IMR-90 (cell line): ENCODE results near the gene TRIM4. TPM values are rescaled to one million over a fixed set of nuclear protein-coding genes. Genes with fewer than 3 reads are reported as not detected.

Experiments used
- ATAC-seq: fragments of 200-7000 bp; cut with Tn5 transposase; 2 replicates; pipeline ENCODE4 v1.9.1; 2020; ENCODE audit warnings: low read depth, mild to moderate bottlenecking, moderate library complexity
- BruUV-seq: library from RNA; stranded (reverse); fragments of 400-500 nt; replicated peaks from 2 replicates; lab custom pipeline; 2021; lab: Mats Ljungman, UMichigan
- CTCF ChIA-PET: fragments of 300-600 bp; formaldehyde crosslinking; extraction: SDS; loops from one replicate; lab custom pipeline; 2021; ENCODE audit warnings: antibody characterized with exemption; lab: Yijun Ruan, JAX
- POLR2A ChIA-PET: fragments of 300-600 bp; sonication (Branson Sonifier 250); formaldehyde crosslinking; loops from one replicate; lab custom pipeline; 2022; ENCODE audit warnings: antibody characterized with exemption; ENCODE audit not compliant: unreplicated experiment; lab: Charles Lee
- DNase-seq: peaks from one replicate; pipeline ENCODE4 v3.0.0; 2013
- H2AFZ ChIP-seq: replicated peaks from 2 replicates; pipeline ENCODE3; 2013; ENCODE audit warnings: low read length, mild to moderate bottlenecking; ENCODE audit not compliant: poor library complexity
- H2AK5ac ChIP-seq: 2 replicates; pipeline ENCODE4 v1.6.1; 2013; ENCODE audit warnings: low read depth, low read length, inconsistent platforms
- H2AK9ac ChIP-seq: replicated peaks from 2 replicates; pipeline ENCODE3; 2013; ENCODE audit warnings: mild to moderate bottlenecking, low read depth, low read length, moderate library complexity; ENCODE audit not compliant: poor library complexity
- H2BK120ac ChIP-seq: 2 replicates; pipeline ENCODE4 v1.6.1; 2013; ENCODE audit warnings: low read depth, low read length, inconsistent platforms
- H2BK15ac ChIP-seq: 3 replicates; pipeline ENCODE4 v1.6.1; 2013; ENCODE audit warnings: low read depth, low read length, inconsistent platforms
- H2BK20ac ChIP-seq: 2 replicates; pipeline ENCODE4 v1.6.1; 2013; ENCODE audit warnings: low read depth, mild to moderate bottlenecking, inconsistent platforms, low read length, moderate library complexity
- H2BK5ac ChIP-seq: 2 replicates; pipeline ENCODE4 v1.6.1; 2013; ENCODE audit warnings: mild to moderate bottlenecking, low read depth, low read length, inconsistent platforms; ENCODE audit not compliant: poor library complexity, severe bottlenecking
- H3K14ac ChIP-seq: replicated peaks from 2 replicates; pipeline ENCODE4 v1.6.1; 2013; ENCODE audit warnings: low read depth, low read length, inconsistent platforms
- H3K18ac ChIP-seq: 2 replicates; pipeline ENCODE4 v1.6.1; 2013; ENCODE audit warnings: low read depth, low read length, control low read depth
- H3K23ac ChIP-seq: 2 replicates; pipeline ENCODE4 v1.6.1; 2013; ENCODE audit warnings: low read depth, low read length, inconsistent platforms
- H3K27ac ChIP-seq: 2 replicates; pipeline ENCODE4 v1.5.1; 2013; ENCODE audit warnings: mild to moderate bottlenecking, control low read depth, low read length; ENCODE audit not compliant: insufficient read depth
- H3K27me3 ChIP-seq: 2 replicates; pipeline ENCODE4 v1.6.1; 2013; ENCODE audit warnings: low read length; ENCODE audit not compliant: control insufficient read depth, insufficient read depth
- H3K36me3 ChIP-seq: 2 replicates; pipeline ENCODE4 v1.6.1; 2013; ENCODE audit warnings: low read length, mixed read lengths; ENCODE audit not compliant: control insufficient read depth, insufficient read depth
- H3K4ac ChIP-seq: 2 replicates; pipeline ENCODE4 v1.6.1; 2013; ENCODE audit warnings: low read depth, low read length, inconsistent platforms
- H3K4me1 ChIP-seq: 2 replicates; pipeline ENCODE4 v1.6.1; 2013; ENCODE audit warnings: low read length, mixed read lengths; ENCODE audit not compliant: control insufficient read depth, insufficient read depth
- H3K4me2 ChIP-seq: 2 replicates; pipeline ENCODE4 v1.6.1; 2013; ENCODE audit warnings: low read depth, mild to moderate bottlenecking, control low read depth, low read length, moderate library complexity
- H3K4me3 ChIP-seq: 2 replicates; pipeline ENCODE4 v1.5.1; 2013; ENCODE audit warnings: low read depth, mild to moderate bottlenecking, control low read depth, low read length, moderate library complexity; ENCODE audit not compliant: insufficient read depth
- H3K56ac ChIP-seq: 2 replicates; pipeline ENCODE4 v1.6.1; 2013; ENCODE audit warnings: low read length, inconsistent platforms; ENCODE audit not compliant: insufficient read depth; ENCODE audit errors: extremely low read depth
- H3K79me1 ChIP-seq, 2 experiments: 2 replicates each; pipeline ENCODE4 v1.6.1; 2013; ENCODE audit warnings: low read length in 2 of 2, inconsistent platforms in 1 of 2, low read depth in 1 of 2
- H3K9ac ChIP-seq: 2 replicates; pipeline ENCODE4 v1.6.1; 2013; ENCODE audit warnings: low read depth, low read length, control low read depth
- H3K9me1 ChIP-seq: 2 replicates; pipeline ENCODE4 v1.6.1; 2013; ENCODE audit warnings: low read length, inconsistent platforms; ENCODE audit not compliant: insufficient read depth
- H3K9me3 ChIP-seq: 2 replicates; pipeline ENCODE4 v1.6.1; 2013; ENCODE audit warnings: low read length; ENCODE audit not compliant: control insufficient read depth, insufficient read depth
- H4K20me1 ChIP-seq: 2 replicates; pipeline ENCODE4 v1.6.1; 2013; ENCODE audit warnings: low read length, inconsistent platforms; ENCODE audit not compliant: insufficient read depth
- H4K5ac ChIP-seq: 2 replicates; pipeline ENCODE4 v1.6.1; 2013; ENCODE audit warnings: mild to moderate bottlenecking, low read depth, low read length, control low read depth
- H4K8ac ChIP-seq, 2 experiments: 2 replicates each; pipeline ENCODE4 v1.6.1; 2013; ENCODE audit warnings: low read depth in 2 of 2, low read length in 2 of 2, control low read depth in 1 of 2, inconsistent platforms in 1 of 2
- H4K91ac ChIP-seq: 2 replicates; pipeline ENCODE4 v1.6.1; 2013; ENCODE audit warnings: low read depth, low read length, inconsistent platforms; ENCODE audit not compliant: insufficient read depth
- BHLHE40 ChIP-seq: fragments of 150-350 bp; IDR thresholded peaks from 2 replicates; pipeline ENCODE4 v1.6.1; 2016; ENCODE audit warnings: mild to moderate bottlenecking, low read depth, low read length
- CEBPB ChIP-seq: IDR thresholded peaks from 2 replicates; pipeline ENCODE4 v1.6.1; 2012; ENCODE audit warnings: low read depth, low read length, improper control_type of control experiment
- CHD1 ChIP-seq: IDR thresholded peaks from 2 replicates; pipeline ENCODE4 v1.6.1; 2012; ENCODE audit warnings: low read depth, low read length, improper control_type of control experiment
- FOS ChIP-seq: fragments of 150-350 bp; IDR thresholded peaks from 2 replicates; pipeline ENCODE4 v1.6.1; 2016; ENCODE audit warnings: low read depth, low read length
- MAFK ChIP-seq: IDR thresholded peaks from 2 replicates; pipeline ENCODE4 v1.6.1; 2012; ENCODE audit warnings: low read depth, low read length, improper control_type of control experiment
- MAZ ChIP-seq: IDR thresholded peaks from 2 replicates; pipeline ENCODE4 v1.6.1; 2012; ENCODE audit warnings: low read depth, mild to moderate bottlenecking, low read length, improper control_type of control experiment, moderate library complexity, borderline replicate concordance
- MXI1 ChIP-seq: IDR thresholded peaks from 2 replicates; pipeline ENCODE4 v1.6.1; 2012; ENCODE audit warnings: low read depth, mild to moderate bottlenecking, low read length, moderate library complexity, borderline replicate concordance
- NFE2L2 ChIP-seq: fragments of 150-350 bp; IDR thresholded peaks from 2 replicates; pipeline ENCODE4 v1.6.1; 2016; ENCODE audit warnings: low read depth, mild to moderate bottlenecking, low read length
- POLR2A ChIP-seq: IDR thresholded peaks from 2 replicates; pipeline ENCODE4 v1.6.1; 2012; ENCODE audit warnings: mild to moderate bottlenecking, low read depth, low read length
- RAD21 ChIP-seq: IDR thresholded peaks from 2 replicates; pipeline ENCODE4 v1.6.1; 2012; ENCODE audit warnings: low read length, improper control_type of control experiment
- RCOR1 ChIP-seq: IDR thresholded peaks from 2 replicates; pipeline ENCODE4 v1.6.1; 2012; ENCODE audit warnings: mild to moderate bottlenecking, low read length, improper control_type of control experiment; ENCODE audit not compliant: insufficient replicate concordance
- RFX5 ChIP-seq: IDR thresholded peaks from 2 replicates; pipeline ENCODE4 v1.8.0; 2012; ENCODE audit warnings: low read depth, mild to moderate bottlenecking, low read length, moderate library complexity
- SMC3 ChIP-seq: fragments of 150-350 bp; IDR thresholded peaks from 2 replicates; pipeline ENCODE4 v1.6.1; 2016; ENCODE audit warnings: low read depth, mild to moderate bottlenecking, antibody characterized with exemption, low read length, moderate library complexity
- USF2 ChIP-seq: fragments of 150-350 bp; IDR thresholded peaks from 2 replicates; pipeline ENCODE4 v1.6.1; 2017; ENCODE audit warnings: mild to moderate bottlenecking, antibody characterized with exemption, low read length, low read depth
- WGBS, 2 experiments: methylation state at CpG; one replicate each; pipeline versions ENCODE4 v1.1.5 to v1.1.7; 2013; ENCODE audit warnings: missing lambda C conversion rate in 2 of 2; ENCODE audit not compliant: insufficient read length in 1 of 2; ENCODE audit errors: extremely low coverage in 2 of 2; 5-methylcytosine and 5-hydroxymethylcytosine counted together
- dilution Hi-C: fragments of 300-500 bp; cut with HindIII; formaldehyde crosslinking; loops from one replicate; pipeline ENCODE4 v1.14.3; 2018; ENCODE audit warnings: low sequenced_read_pairs; ENCODE audit not compliant: unreplicated experiment
- in situ Hi-C: fragments of 300-500 bp; cut with MboI; formaldehyde crosslinking; loops from 3 replicates; pipeline ENCODE4 v1.14.3; 2019; ENCODE audit warnings: low sequenced_read_pairs, inconsistent platforms, mixed read lengths
- intact Hi-C: fragments of 100-400 bp; cut with micrococcal nuclease; formaldehyde crosslinking; loops from 2 replicates; pipeline ENCODE4 v1.10.0; 2022
- polyA plus RNA-seq, 3 experiments: library from polyadenylated mRNA; depleted of rRNA; stranded (reverse); fragments of >200 nt; gene quantifications; 2 replicates each; pipeline ENCODE4 v1.2.3, GENCODE V29; 2012; ENCODE audit warnings: low replicate concordance in 1 of 3
- total RNA-seq: library from RNA; depleted of rRNA; stranded (reverse); fragments of >200 nt; gene quantifications from 2 replicates; pipeline ENCODE4 v1.2.3, GENCODE V29; 2012
- TF ChIP-seq, protein P1 (sequence below): conservative IDR thresholded peaks from 2 replicates; pipeline ENCODE4 v1.5.1; 2012; ENCODE audit warnings: mild to moderate bottlenecking, low read depth, low read length, improper control_type of control experiment
- TF ChIP-seq, protein P2 (sequence below): fragments of 150-350 bp; IDR thresholded peaks from 2 replicates; pipeline ENCODE4 v1.6.1; 2016; ENCODE audit warnings: low read depth, mild to moderate bottlenecking, low read length, moderate library complexity, borderline replicate concordance

The TRIM4 gene
- total and polyA plus RNA-seq, 2 of the 4 experiments (the other 2 are of a cell fraction), result 10.6 to 13.4 TPM

DNA sequence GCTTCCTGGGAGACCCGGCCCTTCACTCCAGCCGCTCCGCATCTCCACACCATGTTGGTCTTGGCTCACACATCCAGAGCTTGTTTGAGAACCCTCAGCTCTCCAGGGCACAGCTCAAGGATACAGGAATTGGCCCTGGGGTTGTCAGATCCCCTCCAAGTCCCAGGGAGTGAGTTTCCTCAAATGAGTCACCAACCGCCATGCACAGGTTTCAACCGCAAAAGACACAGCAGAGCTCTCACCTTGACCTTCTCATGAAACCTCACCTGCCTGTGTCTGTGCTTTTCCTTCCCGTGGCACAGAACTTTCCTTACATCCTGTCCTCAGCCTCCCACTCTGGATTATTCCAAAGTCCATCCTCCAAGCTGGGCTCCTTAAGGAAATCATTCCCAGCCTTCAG, 35.9 kb upstream of the TRIM4 start:
- Histone ChIP-seq H4K5ac (no peak overlapping the region), H2BK5ac (no peak overlapping the region), H2AFZ (no peak overlapping the region), H3K4ac (no peak overlapping the region), H3K27me3 (peaks cover 7% of the 10 kb centered on the region), H3K18ac (no peak overlapping the region), H3K9ac (no peak overlapping the region), H3K27ac (no peak overlapping the region), H4K8ac (no peak overlapping the region), H2AK9ac (no peak overlapping the region), H3K4me2 (no peak overlapping the region), H3K56ac (no peak overlapping the region), H2AK5ac (no peak overlapping the region), H4K91ac (no peak overlapping the region), H3K14ac (no peak overlapping the region), H3K23ac (no peak overlapping the region), H3K4me1 (peaks cover 2% of the 10 kb centered on the region; the same call in 1 of the 2 replicates), H3K79me1 (no peaks in the 10 kb centered on the region), H2BK20ac (no peak overlapping the region), H4K20me1 (no peaks in the 10 kb centered on the region), H3K36me3 (no peaks in the 10 kb centered on the region), H3K9me1 (no peaks in the 10 kb centered on the region), H2BK15ac (no peak overlapping the region), H2BK120ac (no peak overlapping the region), H3K9me3 (no peaks in the 10 kb centered on the region), H3K4me3 (no peak overlapping the region)
- ChIA-PET POLR2A (interaction anchor here (0.6 kb wide), 1 partner anchor 32 kb away, joined by 12 read pairs; no protein-coding TSS in a partner anchor), CTCF (no interaction called here)
- intact Hi-C loops, result no loop called here
- BruUV-seq, result no TSS peak
- in situ Hi-C loops, result no loop called here
- ATAC-seq (no peak), DNase-seq (no peak)
- WGBS, 2 experiments, result 80% methylated on average over 1 of the region's 6 CpGs; no CpG with 5 or more reads in 1 of the 2 experiments
- TF ChIP-seq RAD21, result no peak
- no peak for TF ChIP-seq RCOR1
- TF ChIP-seq, protein P1, sequence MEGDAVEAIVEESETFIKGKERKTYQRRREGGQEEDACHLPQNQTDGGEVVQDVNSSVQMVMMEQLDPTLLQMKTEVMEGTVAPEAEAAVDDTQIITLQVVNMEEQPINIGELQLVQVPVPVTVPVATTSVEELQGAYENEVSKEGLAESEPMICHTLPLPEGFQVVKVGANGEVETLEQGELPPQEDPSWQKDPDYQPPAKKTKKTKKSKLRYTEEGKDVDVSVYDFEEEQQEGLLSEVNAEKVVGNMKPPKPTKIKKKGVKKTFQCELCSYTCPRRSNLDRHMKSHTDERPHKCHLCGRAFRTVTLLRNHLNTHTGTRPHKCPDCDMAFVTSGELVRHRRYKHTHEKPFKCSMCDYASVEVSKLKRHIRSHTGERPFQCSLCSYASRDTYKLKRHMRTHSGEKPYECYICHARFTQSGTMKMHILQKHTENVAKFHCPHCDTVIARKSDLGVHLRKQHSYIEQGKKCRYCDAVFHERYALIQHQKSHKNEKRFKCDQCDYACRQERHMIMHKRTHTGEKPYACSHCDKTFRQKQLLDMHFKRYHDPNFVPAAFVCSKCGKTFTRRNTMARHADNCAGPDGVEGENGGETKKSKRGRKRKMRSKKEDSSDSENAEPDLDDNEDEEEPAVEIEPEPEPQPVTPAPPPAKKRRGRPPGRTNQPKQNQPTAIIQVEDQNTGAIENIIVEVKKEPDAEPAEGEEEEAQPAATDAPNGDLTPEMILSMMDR, result no peak
- TF ChIP-seq MAZ, result no peak
- TF ChIP-seq FOS, result no peak
- no peak for TF ChIP-seq POLR2A
- no peak for TF ChIP-seq NFE2L2
- TF ChIP-seq MXI1, result no peak
- no peak for TF ChIP-seq CEBPB
- no peak for TF ChIP-seq USF2
- TF ChIP-seq BHLHE40, result no peak
- no peak for TF ChIP-seq MAFK
- TF ChIP-seq RFX5, result no peak
- TF ChIP-seq, protein P2, sequence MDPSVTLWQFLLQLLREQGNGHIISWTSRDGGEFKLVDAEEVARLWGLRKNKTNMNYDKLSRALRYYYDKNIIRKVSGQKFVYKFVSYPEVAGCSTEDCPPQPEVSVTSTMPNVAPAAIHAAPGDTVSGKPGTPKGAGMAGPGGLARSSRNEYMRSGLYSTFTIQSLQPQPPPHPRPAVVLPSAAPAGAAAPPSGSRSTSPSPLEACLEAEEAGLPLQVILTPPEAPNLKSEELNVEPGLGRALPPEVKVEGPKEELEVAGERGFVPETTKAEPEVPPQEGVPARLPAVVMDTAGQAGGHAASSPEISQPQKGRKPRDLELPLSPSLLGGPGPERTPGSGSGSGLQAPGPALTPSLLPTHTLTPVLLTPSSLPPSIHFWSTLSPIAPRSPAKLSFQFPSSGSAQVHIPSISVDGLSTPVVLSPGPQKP, result no peak
- TF ChIP-seq SMC3, result no peak
- TF ChIP-seq CHD1, result no peak
- dilution Hi-C loops, result no loop called here
